ENCODE measurements around the gene BORCS8. TPM values are rescaled to one million over a fixed set of nuclear protein-coding genes. Genes with fewer than 3 reads are reported as not detected.

Gene BORCS8
- total and polyA plus RNA-seq, 2 of the 13 experiments (the other 11 are each of a cell fraction or from before 2014, with no cell fraction given) = 9.6 to 13.3 TPM

DNA sequence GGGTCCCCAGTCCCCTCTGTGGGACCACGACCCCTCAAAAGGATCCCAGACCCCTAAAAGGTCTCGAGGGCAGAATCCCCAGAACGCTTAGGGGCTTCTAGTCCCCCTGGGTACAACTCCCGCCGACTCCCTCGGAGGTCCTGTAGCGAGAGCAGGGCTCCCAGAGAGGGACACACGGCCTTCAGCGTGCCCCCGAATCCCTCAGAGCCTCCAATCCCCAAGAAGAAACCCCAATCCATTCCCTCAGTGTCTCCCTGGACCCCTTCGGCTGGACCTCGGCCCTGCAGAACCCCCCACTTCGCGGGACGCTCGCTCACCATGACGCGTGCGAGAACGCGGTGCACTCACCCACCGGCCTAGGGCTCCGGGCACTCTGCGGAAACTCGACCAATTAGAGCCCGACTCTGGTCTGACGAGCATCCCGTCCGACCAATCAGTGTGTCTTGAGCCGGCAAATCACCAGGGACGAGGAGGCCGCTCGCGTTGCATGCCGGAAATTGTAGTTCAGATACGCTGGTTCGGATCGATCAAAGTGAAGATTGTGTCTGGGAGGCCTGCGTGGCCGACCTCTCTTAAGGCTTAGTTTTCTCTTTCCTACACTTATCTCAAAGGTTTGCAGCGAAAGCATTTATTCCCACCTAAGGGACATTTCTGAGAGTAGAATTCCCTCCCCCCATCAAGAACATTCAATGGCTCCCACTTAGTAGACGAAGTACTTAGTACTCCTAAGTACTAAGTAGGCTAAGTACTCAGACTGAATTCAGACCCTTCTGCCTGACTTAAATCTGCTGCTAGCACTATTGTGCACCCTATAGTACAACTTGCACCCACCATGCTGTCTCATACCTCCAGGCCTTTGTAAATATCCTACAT lies 53.6 kb downstream of the BORCS8 start, which contains the start of gene TMEM161A (continued):
- TF ChIP-seq, protein P1, sequence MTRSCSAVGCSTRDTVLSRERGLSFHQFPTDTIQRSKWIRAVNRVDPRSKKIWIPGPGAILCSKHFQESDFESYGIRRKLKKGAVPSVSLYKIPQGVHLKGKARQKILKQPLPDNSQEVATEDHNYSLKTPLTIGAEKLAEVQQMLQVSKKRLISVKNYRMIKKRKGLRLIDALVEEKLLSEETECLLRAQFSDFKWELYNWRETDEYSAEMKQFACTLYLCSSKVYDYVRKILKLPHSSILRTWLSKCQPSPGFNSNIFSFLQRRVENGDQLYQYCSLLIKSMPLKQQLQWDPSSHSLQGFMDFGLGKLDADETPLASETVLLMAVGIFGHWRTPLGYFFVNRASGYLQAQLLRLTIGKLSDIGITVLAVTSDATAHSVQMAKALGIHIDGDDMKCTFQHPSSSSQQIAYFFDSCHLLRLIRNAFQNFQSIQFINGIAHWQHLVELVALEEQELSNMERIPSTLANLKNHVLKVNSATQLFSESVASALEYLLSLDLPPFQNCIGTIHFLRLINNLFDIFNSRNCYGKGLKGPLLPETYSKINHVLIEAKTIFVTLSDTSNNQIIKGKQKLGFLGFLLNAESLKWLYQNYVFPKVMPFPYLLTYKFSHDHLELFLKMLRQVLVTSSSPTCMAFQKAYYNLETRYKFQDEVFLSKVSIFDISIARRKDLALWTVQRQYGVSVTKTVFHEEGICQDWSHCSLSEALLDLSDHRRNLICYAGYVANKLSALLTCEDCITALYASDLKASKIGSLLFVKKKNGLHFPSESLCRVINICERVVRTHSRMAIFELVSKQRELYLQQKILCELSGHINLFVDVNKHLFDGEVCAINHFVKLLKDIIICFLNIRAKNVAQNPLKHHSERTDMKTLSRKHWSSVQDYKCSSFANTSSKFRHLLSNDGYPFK (CRISPR knock-in tag; IDR thresholded peaks at IDR 0.05; ENCODE audit: borderline replicate concordance) = peak; percentile 39; the same call in 1 of the 2 replicates
- TF ChIP-seq EEA1 (CRISPR knock-in tag; IDR thresholded peaks at IDR 0.05; ENCODE audit: borderline replicate concordance) = no peak
- TF ChIP-seq PCBP2 (optimal IDR thresholded peaks at IDR 0.05; ENCODE audit: low read depth, low read length, poor library complexity, severe bottlenecking) = no peak
- TF ChIP-seq SIN3A (IDR thresholded peaks at IDR 0.05; ENCODE audit: borderline replicate concordance, low read depth, low read length) = peak; percentile 77; the same call in 1 of the 2 replicates
- TF ChIP-seq GZF1 (CRISPR knock-in tag; IDR thresholded peaks at IDR 0.05) = no peak
- peak; percentile 57 for TF ChIP-seq RXRB (CRISPR knock-in tag; IDR thresholded peaks at IDR 0.05; ENCODE audit: borderline replicate concordance)
- TF ChIP-seq SAP130 (CRISPR knock-in tag; IDR thresholded peaks at IDR 0.05; ENCODE audit: low read depth) = peak; percentile 88
- TF ChIP-seq YEATS4 (CRISPR knock-in tag; IDR thresholded peaks at IDR 0.05; ENCODE audit: borderline replicate concordance) = peak; percentile 64; the same call in 1 of the 2 replicates
- no peak for TF ChIP-seq FOXA3 (CRISPR knock-in tag; IDR thresholded peaks at IDR 0.05)
- TF ChIP-seq ZNF224 (CRISPR knock-in tag; IDR thresholded peaks at IDR 0.05) = no peak
- peak; percentile 46; the same call in 1 of the 2 replicates for TF ChIP-seq MED1 (CRISPR knock-in tag; IDR thresholded peaks at IDR 0.05)
- TF ChIP-seq ZNF451 (CRISPR knock-in tag; IDR thresholded peaks at IDR 0.05) = no peak
- TF ChIP-seq, protein P2, sequence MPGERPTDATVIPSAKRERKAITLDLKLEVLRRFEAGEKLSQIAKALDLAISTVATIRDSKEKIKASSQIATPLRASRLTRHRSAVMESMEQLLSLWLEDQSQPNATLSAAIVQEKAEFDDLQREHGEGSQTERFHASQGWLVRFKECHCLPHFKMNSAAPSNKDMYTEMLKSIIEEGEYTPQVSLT (CRISPR knock-in tag; IDR thresholded peaks at IDR 0.05; ENCODE audit: borderline replicate concordance, low read depth) = no peak
- TF ChIP-seq NR3C1 (CRISPR knock-in tag; IDR thresholded peaks at IDR 0.05) = no peak
- TF ChIP-seq ZNF652 (CRISPR knock-in tag; IDR thresholded peaks at IDR 0.05; ENCODE audit: borderline replicate concordance, low read depth) = no peak
- TF ChIP-seq ZFP90 (CRISPR knock-in tag; IDR thresholded peaks at IDR 0.05; ENCODE audit: borderline replicate concordance) = peak; percentile 77; the same call in 1 of the 2 replicates
- peak; percentile 51 for TF ChIP-seq ASH2L (IDR thresholded peaks at IDR 0.05; ENCODE audit: insufficient read length, low read depth, low read length)
- TF ChIP-seq ZNF205 (CRISPR knock-in tag; IDR thresholded peaks at IDR 0.05) = no peak
- TF ChIP-seq, protein P3, sequence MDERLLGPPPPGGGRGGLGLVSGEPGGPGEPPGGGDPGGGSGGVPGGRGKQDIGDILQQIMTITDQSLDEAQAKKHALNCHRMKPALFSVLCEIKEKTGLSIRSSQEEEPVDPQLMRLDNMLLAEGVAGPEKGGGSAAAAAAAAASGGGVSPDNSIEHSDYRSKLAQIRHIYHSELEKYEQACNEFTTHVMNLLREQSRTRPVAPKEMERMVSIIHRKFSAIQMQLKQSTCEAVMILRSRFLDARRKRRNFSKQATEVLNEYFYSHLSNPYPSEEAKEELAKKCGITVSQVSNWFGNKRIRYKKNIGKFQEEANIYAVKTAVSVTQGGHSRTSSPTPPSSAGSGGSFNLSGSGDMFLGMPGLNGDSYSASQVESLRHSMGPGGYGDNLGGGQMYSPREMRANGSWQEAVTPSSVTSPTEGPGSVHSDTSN (CRISPR knock-in tag; IDR thresholded peaks at IDR 0.05) = peak; percentile 96
- TF ChIP-seq, protein P4, sequence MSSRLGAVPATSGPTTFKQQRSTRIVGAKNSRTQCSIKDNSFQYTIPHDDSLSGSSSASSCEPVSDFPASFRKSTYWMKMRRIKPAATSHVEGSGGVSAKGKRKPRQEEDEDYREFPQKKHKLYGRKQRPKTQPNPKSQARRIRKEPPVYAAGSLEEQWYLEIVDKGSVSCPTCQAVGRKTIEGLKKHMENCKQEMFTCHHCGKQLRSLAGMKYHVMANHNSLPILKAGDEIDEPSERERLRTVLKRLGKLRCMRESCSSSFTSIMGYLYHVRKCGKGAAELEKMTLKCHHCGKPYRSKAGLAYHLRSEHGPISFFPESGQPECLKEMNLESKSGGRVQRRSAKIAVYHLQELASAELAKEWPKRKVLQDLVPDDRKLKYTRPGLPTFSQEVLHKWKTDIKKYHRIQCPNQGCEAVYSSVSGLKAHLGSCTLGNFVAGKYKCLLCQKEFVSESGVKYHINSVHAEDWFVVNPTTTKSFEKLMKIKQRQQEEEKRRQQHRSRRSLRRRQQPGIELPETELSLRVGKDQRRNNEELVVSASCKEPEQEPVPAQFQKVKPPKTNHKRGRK (CRISPR knock-in tag; IDR thresholded peaks at IDR 0.05) = no peak
- peak; percentile 85 for TF ChIP-seq MYC (CRISPR knock-in tag; IDR thresholded peaks at IDR 0.05; ENCODE audit: borderline replicate concordance)
- no peak for TF ChIP-seq ZBTB38 (CRISPR knock-in tag; IDR thresholded peaks at IDR 0.05)
- TF ChIP-seq ZNF619 (CRISPR knock-in tag; IDR thresholded peaks at IDR 0.05) = no peak
- TF ChIP-seq KLF6 (CRISPR knock-in tag; IDR thresholded peaks at IDR 0.05) = peak; percentile 57; the same call in 1 of the 2 replicates
